Lower leg skin (tissue), 4 donors: ENCODE measurements around the gene SLC6A18. TPM values are rescaled to one million over a fixed set of nuclear protein-coding genes. Genes with fewer than 3 reads are reported as not detected.

Source experiments
- DNase-seq, 2 donors: peaks; one replicate each; pipeline ENCODE4 v3.0.0-alpha.2; 2019; ENCODE audit warnings: low spot score in 2 of 2
- H3K4me3 ChIP-seq: fragments of 200-600 bp; sonication (generic); 2 replicates; pipeline ENCODE4 v1.5.1; 2017; ENCODE audit warnings: mild to moderate bottlenecking, low read depth; ENCODE audit not compliant: poor library complexity, severe bottlenecking
- CTCF ChIP-seq, 3 donors: fragments of 450-650 bp; IDR thresholded peaks; one replicate each; pipeline ENCODE4 v1.5.1; 2016; ENCODE audit warnings: antibody characterized with exemption in 3 of 3, mild to moderate bottlenecking in 3 of 3, moderate library complexity in 2 of 3
- POLR2A ChIP-seq, 2 donors: fragments of 450-650 bp; IDR thresholded peaks; one replicate each; pipeline ENCODE4 v1.6.1; 2016 to 2017; ENCODE audit warnings: antibody characterized with exemption in 2 of 2, mild to moderate bottlenecking in 1 of 2, moderate library complexity in 1 of 2
- WGBS, 2 donors: methylation state at CpG; one replicate each; pipeline ENCODE4 v1.1.5; 2018; 5-methylcytosine and 5-hydroxymethylcytosine counted together
- intact Hi-C: fragments of 100-400 bp; cut with DNase I; formaldehyde crosslinking; loops from one replicate; pipeline ENCODE4 v1.15.0; 2023; ENCODE audit warnings: low total_unique reads
- total RNA-seq, 4 donors: library from RNA; depleted of rRNA; stranded (reverse); fragments of >200 nt; gene quantifications; one replicate each; pipeline ENCODE4 v1.1.0, GENCODE V29; 2016

The SLC6A18 gene
- total RNA-seq, 4 donors from 2014 or later = not detected

GRCh38 chr5:1189269-1189668 is 35.9 kb upstream of the SLC6A18 start:
- no peak overlapping the region for H3K4me3 ChIP-seq
- no peak for DNase-seq
- TF ChIP-seq POLR2A (IDR thresholded peaks at IDR 0.05) = no peak
- TF ChIP-seq CTCF (IDR thresholded peaks at IDR 0.05) = no peak
- WGBS, 2 donors = 83 to 87% methylated on average over 10 of the region's 10 CpGs
- intact Hi-C loops = no loop called here

GRCh38 chr5:1190278-1190677 is 34.9 kb upstream of the SLC6A18 start:
- intact Hi-C loops = loop anchor here (10.0 kb wide), 1 partner anchor 315 kb away; no protein-coding TSS in a partner anchor
- H3K4me3 ChIP-seq = no peak overlapping the region
- 65 to 69% methylated on average over 12 of the region's 12 CpGs for WGBS, 2 donors
- no peak for DNase-seq
- TF ChIP-seq POLR2A (IDR thresholded peaks at IDR 0.05) (no peak), CTCF (IDR thresholded peaks at IDR 0.05) (no peak)

GRCh38 chr5:1190837-1191239 is 34.3 kb upstream of the SLC6A18 start:
- TF ChIP-seq POLR2A (IDR thresholded peaks at IDR 0.05) (no peak), CTCF (IDR thresholded peaks at IDR 0.05) (no peak)
- DNase-seq = no peak
- no peak overlapping the region for H3K4me3 ChIP-seq
- WGBS, 2 donors = 11 to 16% methylated on average over 6 of the region's 6 CpGs
- intact Hi-C loops = loop anchor here (10.0 kb wide), 1 partner anchor 314 kb away; no protein-coding TSS in a partner anchor

- intact Hi-C loops = loop anchor here (10.0 kb wide), 1 partner anchor 312 kb away; no protein-coding TSS in a partner anchor
- TF ChIP-seq POLR2A (IDR thresholded peaks at IDR 0.05) = no peak
- no peak for TF ChIP-seq CTCF (IDR thresholded peaks at IDR 0.05)
- H3K4me3 ChIP-seq = no peak overlapping the region
- DNase-seq = no peak
- WGBS, 2 donors = 72 to 74% methylated on average over 18 of the region's 18 CpGs
These were observed 32.1 kb upstream of the SLC6A18 start for GRCh38 chr5:1192971-1193590.

- H3K4me3 ChIP-seq = no peak overlapping the region
- no peak for TF ChIP-seq CTCF (IDR thresholded peaks at IDR 0.05)
- TF ChIP-seq POLR2A (IDR thresholded peaks at IDR 0.05) = no peak
- DNase-seq = no peak
- 80 to 82% methylated on average over 24 to 28 of the region's 28 CpGs for WGBS, 2 donors
- intact Hi-C loops = loop anchor here (10.0 kb wide), 1 partner anchor 311 kb away; no protein-coding TSS in a partner anchor
These were observed 31.6 kb upstream of the SLC6A18 start for GRCh38 chr5:1193591-1193985.

GRCh38 chr5:1194378-1194777 is 30.8 kb upstream of the SLC6A18 start:
- TF ChIP-seq CTCF (IDR thresholded peaks at IDR 0.05) (no peak), POLR2A (IDR thresholded peaks at IDR 0.05) (no peak)
- 86 to 87% methylated on average over 6 of the region's 6 CpGs for WGBS, 2 donors
- DNase-seq = no peak
- no peak overlapping the region for H3K4me3 ChIP-seq
- intact Hi-C loops = loop anchor here (10.0 kb wide), 1 partner anchor 310 kb away; no protein-coding TSS in a partner anchor
